Measurements from ENCODE around the gene HOXC9. TPM values are rescaled to one million over a fixed set of nuclear protein-coding genes. Genes with fewer than 3 reads are reported as not detected.

The HOXC9 gene
- total RNA-seq, 1 donor from 2014 or later, result not detected

- no peak for DNase-seq (ENCODE audit: low spot score in 2 of 2)
- FAIRE-seq, result no peak
These were observed 49.1 kb downstream of the HOXC9 start for GRCh38 chr12:54049108-54049507.

GRCh38 chr12:54050482-54050810, 50.5 kb downstream of the HOXC9 start:
- no peak for FAIRE-seq

GRCh38 chr12:54051026-54051842, 51.3 kb downstream of the HOXC9 start:
- DNase-seq (ENCODE audit: low spot score in 2 of 2), result no peak
- FAIRE-seq, result no peak

More at GRCh38 chr12:54050482-54050810, 50.5 kb downstream of the HOXC9 start:
- DNase-seq (ENCODE audit: low spot score in 2 of 2), result no peak

- no peak for DNase-seq (ENCODE audit: low spot score in 2 of 2)
- FAIRE-seq, result no peak
These were observed 52.0 kb downstream of the HOXC9 start for GRCh38 chr12:54051874-54052437.

GRCh38 chr12:54052438-54053002, 52.6 kb downstream of the HOXC9 start:
- FAIRE-seq (no peak), DNase-seq (ENCODE audit: low spot score in 2 of 2) (no peak)

Small RNAs within 50 kb of the gene (small RNA-seq; reads per million reads assigned to genes)
- gene AC012531.3, result not detected
- gene AC012531.4, result not detected
- not detected for gene HOXC5
- gene MIR196A2, result not detected
- not detected for gene MIR615
- not detected for gene RF01905
- not detected for gene RF01906

Other genes starting within 250 kb of the HOXC9 start
- not detected for gene CISTR, start 248.2 kb upstream of the HOXC9 start, total RNA-seq
- gene HOXC13, start 61.3 kb upstream of the HOXC9 start, total RNA-seq, result not detected
- not detected for gene HOXC12, start 45.3 kb upstream of the HOXC9 start, total RNA-seq
- not detected for gene HOXC11, start 27.0 kb upstream of the HOXC9 start, total RNA-seq
- not detected for gene HOTAIR, start 25.2 kb upstream of the HOXC9 start, total RNA-seq
- gene HOXC10, start 15.0 kb upstream of the HOXC9 start, total RNA-seq, result not detected
- not detected for gene HOXC8, start 8.8 kb downstream of the HOXC9 start, total RNA-seq
- gene HOXC6, start 28.3 kb downstream of the HOXC9 start, total RNA-seq, result not detected
- not detected for gene HOXC5, start 32.9 kb downstream of the HOXC9 start, total RNA-seq
- gene HOXC4, start 53.7 kb downstream of the HOXC9 start, total RNA-seq, result not detected
- gene SMUG1, start 188.8 kb downstream of the HOXC9 start, total RNA-seq, result 46.9 TPM

Data from frontal cortex (tissue), 4 donors.